Measurements from ENCODE around the gene FREM3.
"Not testable (repeated sequence)": the region's sequence is repeated elsewhere in the genome, so short reads cannot be mapped to it uniquely, and the experiment has no call there.

GRCh38 chr4:143736061-143736460 is 35.6 kb upstream of the FREM3 start:
- TF ChIP-seq YY1 (IDR thresholded peaks at IDR 0.05; ENCODE audit: insufficient read depth, insufficient read length); SUZ12 (IDR thresholded peaks at IDR 0.05; ENCODE audit: extremely low read depth, insufficient read depth, insufficient read length); ZNF274 (IDR thresholded peaks at IDR 0.05; ENCODE audit: low read depth, low read length): not testable (repeated sequence)
